Measurements from ENCODE around the gene MACROD2.
"Not testable (repeated sequence)": the region's sequence is repeated elsewhere in the genome, so short reads cannot be mapped to it uniquely, and the experiment has no call there.

Gene MACROD2

DNA sequence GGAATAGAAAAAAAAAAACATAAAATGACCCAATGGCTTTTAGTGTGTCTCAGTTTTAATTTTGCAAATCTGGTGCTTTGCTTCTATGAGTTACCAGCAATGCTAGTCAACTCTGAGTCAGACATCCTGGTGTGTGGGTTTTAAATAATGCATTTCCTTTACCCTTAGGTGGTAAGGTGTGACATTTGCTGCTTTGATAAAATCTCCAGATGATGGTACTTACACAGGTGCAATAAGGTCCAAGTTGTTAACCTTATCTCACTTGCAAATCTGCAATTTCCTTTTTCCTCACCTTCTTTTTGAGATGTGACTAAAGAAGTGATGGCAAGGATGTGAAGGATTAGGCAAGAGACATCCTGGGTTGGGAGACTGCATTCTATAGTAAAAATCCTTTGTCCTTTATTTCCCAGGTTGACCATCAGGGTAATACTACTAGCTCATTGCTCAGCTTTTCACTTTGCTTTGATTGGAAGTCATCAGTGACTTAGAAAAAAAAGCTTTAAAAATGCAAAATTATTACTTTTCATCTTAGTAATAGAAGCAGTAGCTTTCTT lies 1160.6 kb downstream of the MACROD2 start:
- no peak for DNase-seq

DNA sequence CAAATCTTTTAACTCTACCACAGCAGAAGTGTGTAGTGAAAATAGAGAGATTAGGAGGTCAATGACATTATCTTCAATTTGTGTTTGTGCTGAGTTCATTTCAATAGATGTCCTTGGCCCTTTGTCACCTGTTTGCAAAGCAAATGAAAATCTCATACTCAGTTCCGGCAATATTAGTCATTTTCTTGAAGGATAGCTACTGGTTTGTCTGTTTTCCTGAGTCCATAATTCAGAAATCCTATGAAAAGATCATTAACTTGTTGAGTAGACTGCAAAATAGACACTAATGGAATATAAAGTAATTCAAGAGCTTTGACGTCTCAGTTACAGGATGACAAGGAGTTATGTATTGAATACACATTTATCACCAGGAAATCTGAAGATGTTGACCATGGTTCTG lies 1163.2 kb downstream of the MACROD2 start:
- no peak for DNase-seq

DNA sequence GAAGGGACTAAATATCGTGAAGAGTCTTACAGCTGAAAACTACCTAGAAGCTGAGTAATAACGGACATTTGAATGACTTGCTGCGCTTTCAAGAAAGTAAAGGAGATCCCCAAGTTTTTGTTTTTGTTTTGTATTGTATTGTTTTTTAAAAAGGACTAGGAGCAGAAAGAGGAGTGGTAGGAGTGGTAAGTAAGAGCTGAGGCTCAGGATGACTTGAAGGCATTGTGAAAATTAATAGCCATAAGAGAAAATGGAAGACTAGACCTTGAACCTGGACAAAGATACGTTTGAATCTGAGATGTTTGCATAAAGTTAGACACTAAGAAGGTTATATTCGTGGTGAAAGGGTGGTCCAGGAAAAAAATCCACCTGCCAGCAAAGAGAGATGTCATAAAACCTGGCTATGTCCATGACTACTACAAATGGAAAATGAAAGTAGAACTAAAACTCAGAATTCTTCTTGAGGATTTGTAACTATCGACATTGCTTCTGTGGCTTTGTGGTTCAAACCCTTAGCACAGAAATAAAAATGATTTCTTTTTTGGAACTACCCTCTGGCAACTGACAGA lies 1166.8 kb downstream of the MACROD2 start:
- DNase-seq: no peak

DNA sequence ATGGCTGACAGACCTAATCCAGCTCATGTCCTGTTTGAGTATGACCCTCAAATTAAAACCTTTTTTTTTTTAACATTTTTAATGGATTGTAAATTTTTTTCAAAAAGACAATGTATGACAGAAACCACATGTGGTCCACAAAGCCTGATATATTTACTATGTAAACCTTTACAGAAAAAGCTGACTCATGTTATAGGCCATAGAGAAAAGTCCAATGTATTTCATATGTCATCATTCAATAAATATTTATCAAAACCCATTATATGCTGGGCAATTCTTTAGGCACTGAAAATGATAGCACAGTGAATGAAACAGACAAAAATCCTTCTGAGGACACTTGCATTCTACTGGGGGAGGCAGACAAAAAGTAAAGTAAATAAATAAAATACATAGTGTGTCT lies 1168.3 kb downstream of the MACROD2 start:
- no peak for DNase-seq

DNA sequence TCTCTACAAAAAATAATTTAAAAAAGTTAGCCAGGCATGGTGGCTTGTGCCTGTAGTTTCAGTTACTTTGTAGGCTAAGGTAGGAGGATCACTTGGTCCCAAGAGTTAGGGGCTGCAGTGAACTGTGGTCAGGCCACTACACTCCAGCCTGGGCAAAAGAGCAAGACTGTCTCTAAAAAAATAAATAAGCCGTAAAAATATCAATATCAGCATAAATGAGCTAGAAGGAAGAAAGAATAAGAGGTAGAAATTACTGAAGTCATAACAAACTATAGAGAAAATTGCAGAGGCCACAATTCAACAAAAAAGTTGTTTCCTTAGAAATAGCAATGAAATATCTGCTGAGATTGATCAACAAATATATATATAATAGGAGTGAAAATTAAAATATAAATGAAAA lies 1169.4 kb downstream of the MACROD2 start:
- DNase-seq: no peak

DNA sequence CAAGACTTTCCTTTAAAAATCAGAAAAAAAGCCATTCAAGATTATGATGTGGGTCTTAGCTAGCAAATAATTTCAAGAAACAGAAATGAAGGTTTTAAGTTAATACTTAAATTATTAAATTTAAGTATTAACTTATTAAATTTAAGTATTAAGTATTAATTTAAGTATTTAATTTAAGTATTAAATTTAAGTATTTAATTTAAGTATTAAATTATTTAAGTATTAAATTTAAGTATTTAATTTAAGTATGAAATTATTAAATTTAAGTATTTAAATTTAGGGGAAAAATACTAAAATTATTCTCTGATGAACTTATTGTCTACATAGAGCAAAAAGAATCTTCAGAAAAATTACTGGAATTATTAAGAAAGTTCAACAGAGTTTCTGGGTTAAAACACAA lies 1171.4 kb downstream of the MACROD2 start:
- no peak for DNase-seq

DNA sequence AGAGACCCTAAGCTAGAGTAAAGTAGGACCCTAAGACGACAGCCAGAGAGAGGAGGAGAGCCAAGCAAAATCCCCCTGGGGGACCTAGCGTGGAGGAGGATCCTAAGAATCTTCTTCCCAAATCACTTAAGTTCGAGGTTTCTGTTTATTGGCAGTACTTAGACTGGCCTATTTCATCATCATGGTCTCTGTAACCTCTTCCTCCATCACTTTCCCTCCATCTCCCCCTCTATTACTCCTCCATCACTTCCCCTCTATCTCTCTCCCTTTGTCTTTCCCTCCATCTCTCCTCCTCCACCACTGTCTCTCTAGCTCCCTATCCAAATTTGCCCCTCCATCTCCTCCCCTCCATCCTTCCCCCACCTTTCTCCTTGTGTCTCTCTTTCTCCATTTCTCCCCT lies 1175.7 kb downstream of the MACROD2 start:
- no peak for DNase-seq

DNA sequence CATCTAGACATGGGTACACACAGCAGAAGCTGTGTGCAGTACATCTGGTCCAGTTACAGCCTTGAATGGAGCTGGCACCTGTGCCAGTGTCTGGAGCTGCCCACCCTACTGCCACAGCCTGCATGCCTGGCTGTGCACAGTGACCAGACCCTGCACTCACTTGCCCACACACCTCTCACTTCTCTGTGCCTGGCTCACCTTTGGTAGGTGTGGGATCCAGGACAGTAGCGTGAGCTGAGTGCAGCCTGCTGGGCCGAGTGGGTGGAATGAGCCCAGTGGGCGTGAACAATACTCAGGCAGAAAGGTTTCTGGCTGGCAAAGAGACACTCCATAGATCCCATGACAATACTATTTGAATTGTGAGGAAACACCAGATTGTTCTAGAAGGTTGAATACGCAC lies 1181.6 kb downstream of the MACROD2 start:
- no peak for DNase-seq

DNA sequence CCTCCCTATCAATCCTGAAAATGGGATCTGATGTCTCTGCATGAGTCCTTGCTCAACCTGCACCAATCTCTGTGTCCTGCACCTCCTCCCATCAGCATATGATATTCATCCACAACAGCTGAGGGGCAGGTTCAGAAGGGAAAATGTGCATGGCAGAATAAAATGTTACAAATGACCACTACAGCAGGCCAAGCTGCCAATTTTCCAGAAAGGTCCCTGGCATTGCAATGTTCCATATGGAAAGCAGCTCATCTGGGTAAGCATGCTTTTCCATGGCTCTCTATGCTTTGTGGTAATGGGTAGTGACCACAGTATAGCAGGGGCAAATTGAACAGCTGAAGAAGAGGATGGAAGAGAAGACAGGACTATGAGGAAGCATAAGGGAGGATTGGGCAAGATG lies 1183.3 kb downstream of the MACROD2 start:
- no peak for DNase-seq

DNA sequence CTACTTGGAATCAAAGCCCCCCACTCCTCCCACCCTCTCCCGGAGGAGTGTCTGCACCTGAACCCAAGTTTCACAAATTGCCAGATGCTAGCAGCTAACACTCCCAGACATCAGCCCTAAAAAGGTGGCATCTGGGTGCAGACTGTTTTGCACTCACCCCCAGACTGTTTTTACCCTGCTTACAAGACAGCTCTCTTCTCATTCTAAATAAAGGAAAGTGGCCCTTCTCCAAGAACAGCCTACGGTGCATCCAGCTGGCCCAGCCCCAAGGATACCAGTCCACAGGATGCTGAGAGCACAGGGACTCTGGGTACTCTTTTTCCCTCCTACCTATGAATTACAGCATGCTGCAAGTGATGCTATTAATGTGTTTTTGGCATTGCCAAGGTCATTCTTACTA lies 1184.1 kb downstream of the MACROD2 start:
- DNase-seq: no peak

DNA sequence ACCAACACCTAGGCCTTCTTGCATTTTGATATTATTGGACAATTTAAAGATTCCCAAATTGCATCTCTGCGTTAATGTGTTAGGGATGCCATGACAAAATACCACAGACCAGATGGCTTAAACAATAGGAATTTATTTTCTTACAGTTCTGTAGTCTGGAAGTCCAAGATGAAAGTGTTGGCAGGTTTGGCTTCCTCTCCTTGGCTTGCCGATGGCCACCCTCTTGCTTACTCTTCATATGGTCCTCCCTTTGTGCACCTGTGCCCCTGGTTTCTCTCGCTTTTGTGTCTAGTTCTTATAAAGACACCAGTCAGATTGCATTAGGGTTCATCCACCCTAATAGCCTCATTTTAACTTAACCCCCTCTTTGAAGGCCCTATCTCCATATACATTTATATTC lies 1184.5 kb downstream of the MACROD2 start:
- no peak for DNase-seq

DNA sequence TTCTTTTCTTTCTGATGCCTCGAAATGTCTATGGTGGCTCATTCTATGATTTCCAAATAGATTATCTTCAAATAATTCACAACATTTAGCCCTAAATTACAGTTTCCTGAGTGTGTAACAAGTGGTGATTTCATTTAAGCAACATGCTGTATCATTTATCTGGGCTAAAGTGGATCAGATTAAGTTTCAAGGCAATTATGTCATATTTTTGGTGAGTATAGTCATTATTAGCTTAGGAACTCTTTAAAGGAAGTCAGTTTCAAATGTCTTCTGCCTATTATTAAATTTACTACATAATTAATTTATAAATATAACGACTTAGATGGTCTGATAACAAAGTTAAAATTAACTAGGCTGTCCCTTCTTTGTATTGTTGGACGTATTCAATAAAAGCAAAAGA lies 1190.0 kb downstream of the MACROD2 start:
- DNase-seq: no peak

DNA sequence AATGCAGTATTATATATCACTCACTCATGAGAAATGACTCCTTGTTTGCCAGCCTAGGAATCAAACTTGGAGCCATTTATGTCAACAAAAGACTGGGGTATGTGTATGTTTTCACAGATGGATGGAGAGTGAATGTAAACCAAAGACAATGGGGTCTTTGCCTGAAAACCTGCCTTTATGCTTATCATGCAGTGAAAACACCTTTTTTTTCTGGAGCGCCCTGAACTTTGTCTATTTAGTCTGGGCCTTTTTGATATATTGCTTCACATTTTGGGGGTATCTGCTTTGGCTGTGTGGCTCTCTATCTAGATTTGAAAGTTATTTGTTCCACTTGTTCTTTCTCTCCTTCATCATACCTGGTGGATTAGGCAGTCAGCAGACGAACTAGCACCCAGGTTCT lies 1190.6 kb downstream of the MACROD2 start:
- no peak for DNase-seq

DNA sequence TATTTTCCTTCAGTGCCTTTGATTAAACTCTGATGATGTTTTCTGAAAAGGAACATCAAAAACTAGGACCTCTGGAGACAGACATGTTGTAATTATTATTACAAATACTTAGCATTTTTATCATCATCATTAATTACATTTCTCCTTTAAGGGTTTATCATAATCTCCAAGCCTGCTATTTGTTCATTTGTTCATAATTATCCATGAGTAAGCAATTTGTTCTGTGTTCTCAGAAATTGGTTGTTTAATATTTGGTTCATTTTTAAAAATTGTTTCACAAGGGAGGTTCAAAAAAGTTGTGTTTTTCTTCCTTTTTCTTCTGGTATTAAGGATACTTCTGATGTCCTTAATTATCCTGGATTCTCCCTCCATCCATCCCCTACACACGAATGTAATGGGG lies 1192.3 kb downstream of the MACROD2 start:
- no peak for DNase-seq

DNA sequence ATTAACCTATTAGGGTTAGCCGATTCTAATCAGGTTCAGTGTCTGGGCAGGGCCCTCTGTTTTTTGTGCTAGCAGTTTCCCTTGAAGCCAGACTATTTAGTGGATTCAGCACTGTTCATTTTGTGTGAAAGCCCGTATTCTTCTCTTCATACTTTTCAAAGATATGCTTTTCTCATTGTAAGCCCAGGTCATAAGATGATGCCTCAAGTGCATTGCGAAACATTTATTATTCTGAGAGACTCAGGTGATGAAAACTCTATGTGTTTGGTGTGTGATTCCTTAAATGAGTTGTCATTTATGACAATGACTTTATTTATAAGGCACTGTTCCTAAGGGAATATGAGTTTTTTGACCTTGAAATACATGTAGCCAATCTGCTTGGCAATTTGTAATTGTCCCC lies 1193.1 kb downstream of the MACROD2 start:
- DNase-seq: no peak

DNA sequence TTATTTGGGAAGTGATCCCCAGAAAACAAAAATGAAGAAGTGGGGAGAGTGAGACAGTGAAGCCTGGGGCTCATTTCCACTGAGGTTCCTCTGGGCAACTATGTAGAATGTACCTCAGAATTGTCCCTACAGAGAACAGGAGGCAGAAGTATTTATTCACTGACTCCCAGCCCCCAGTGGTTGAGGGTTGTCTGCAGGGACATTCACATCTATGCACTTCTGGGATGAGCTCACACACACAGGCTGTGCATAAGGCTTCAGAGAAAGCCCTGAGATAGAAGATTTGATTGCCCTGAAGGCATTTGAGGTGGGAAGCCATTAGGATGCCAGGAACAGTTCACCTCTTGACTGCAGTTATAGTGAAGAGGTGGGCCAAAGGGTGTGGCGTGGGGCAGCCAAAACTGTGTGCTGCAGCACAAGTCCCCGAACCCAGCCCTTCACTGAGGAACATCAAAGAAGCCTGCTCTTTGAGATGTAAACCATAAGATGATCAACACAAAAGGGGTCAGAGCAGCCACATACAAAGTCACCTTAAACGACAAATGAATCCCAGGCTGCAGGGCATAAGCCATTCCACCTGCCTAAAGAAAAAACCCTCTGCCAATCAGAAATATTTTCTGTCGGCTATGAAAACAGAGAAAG lies 1195.9 kb downstream of the MACROD2 start:
- DNase-seq: no peak

DNA sequence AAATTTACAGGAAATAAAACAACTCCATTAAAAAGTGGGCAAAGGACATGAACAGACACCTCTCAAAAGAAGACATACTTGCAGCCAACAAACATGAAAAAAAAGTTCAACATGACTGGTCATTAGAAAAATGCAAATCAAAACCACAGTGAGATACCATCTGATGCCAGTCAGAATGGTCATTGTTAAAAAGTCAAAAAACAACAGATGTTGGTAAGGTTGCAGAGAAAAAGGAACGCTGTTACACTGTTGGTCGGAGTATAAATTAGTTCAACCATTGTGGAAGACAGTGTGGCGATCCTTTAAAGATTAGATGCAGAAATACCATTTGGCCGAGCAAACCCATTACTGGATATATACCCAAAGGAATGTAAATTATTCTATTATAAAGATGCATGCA lies 1200.1 kb downstream of the MACROD2 start:
- DNase-seq: no peak

DNA sequence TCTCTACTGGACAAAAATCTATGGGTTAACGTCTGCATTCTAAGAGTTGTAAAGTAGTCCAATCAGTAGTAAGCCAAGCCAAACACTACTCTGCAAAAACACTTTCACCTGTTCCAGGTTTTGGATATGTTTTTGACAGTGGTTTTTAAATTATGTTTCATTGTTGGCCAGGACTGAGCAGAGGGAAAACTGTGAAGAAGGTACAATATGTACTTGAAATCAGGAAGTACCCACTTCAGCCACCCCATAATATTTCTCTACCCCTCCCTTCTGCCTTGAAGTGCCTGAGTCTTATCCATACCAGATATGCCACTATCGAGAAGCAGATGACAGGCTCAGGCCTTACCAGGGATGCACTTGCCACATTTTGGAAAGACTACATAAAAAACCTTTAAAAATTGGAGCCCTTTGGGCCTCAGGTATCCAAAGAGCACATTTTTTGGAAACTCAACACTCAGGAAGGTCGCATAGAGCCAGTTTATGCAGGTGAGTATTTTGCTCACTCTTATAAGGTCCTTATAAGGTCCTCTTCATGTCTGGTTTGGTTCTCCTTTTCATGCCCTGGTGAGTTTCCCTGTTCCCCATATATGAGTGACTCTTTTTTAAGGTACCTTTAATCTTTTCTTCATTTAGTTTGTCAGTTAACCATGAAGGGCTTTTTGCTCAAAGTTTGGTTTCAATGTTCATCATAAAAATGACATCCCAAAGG lies 1201.4 kb downstream of the MACROD2 start:
- no peak for DNase-seq

DNA sequence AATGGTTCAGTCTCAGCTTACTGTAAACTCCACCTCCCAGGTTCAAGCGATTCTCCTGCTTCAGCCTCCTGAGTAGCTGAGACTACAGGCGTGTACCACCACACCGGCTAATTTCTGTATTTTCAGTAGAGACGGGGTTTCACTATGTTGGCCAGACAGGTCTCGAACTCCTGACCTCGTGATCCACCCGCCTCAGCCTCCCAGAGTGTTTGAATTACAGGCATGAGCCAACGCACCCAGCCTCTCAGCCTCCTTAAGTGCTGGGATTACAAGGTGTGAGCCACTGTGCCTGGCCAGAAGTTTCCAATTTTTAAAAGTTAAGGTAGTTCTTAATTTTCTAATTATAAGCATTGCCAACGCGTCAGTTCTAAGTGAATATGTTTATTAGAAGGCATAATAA lies 1202.7 kb downstream of the MACROD2 start:
- DNase-seq: not testable (repeated sequence)

DNA sequence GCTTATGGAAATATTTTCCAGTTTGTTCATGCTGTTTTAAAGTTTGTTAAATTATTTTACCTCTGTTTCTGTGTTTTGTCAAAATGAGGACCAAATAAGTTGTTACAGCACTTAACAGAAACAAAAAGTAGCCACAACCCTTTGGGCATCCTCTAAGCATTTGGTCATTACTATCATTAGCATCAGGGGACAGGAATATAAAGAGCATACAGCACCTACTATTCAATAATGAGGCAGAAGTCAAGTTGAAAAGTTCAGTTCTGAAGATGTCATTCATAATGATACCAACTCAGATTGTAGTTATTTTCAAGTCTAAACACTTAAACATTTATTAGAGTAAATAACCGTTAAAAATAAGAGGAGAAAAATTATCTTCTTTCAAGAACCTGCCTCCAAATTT lies 1204.4 kb downstream of the MACROD2 start:
- DNase-seq: no peak

DNA sequence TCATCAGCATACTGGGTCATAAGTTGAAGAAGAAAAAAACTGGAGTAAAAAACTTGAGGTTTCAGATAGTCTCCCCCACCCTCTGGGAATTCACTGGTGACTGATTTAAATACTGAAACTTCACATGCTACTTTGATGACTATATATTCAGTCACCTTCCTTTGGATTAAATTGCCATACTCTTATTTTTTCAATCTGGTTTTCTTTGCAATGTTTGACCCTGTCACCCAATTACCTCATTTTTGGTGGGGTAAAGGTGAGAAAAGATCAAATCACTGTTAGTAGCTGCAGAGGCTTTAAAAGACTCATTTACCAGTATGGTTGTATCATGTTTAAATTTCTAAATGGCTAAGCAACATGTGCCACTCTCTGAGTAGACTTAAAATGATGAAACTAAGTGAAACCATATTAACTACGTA lies 1204.8 kb downstream of the MACROD2 start:
- no peak for DNase-seq

DNA sequence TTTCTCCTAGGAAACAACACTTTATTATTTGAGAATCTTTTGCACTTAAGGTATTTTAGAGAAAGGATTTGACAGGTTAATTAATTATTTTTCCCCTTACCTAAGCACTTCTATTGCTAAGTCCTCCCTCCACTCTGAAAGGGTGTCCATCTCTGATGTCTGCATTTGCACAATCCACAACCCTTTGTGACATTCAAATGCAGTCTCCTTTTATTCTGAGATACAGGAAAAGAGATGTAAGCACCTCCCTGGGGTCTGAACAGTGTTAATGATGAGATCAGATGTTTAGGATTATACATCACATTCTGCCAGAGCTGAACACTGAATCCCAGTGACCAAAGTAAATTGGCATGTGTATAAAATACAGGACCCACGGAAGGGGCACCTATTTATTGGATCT lies 1206.3 kb downstream of the MACROD2 start:
- DNase-seq: no peak

DNA sequence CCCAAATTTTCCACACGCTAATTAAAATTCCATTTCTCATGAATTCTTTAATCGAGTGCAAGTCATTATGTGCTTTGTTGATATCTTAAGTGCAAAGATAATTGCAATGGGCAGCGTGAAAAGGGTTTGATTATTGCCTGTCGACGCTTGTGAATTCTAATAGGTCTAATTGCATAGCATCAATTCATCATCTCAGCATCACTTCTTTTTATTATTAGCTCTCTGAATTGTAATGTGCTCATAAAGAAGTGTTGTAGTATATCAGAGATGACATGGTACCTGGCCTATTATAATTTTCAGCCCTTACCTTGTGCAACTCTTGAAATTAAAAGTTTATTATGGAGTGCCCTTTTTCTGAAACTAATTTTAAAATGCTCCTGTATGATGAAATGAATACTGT lies 1208.9 kb downstream of the MACROD2 start:
- DNase-seq: no peak

DNA sequence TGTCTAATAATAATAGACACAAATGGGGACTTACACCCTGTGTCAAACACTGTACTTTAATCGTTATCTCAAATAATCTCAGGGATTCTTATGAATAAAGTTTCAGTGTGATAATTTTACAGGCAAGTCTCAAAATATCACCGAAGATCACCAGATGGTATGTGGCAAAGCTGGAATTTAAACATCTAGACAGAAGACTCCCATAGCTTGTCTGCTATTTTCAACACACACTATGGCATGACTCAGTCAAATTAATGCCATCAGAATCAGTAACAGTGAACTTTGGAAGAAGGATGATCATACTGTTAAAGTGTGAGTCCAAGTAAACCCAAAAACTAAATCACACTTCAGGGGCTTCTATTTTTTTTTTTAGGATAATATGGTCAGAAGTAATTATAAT lies 1209.7 kb downstream of the MACROD2 start:
- DNase-seq: no peak

Measured in CD4-positive, alpha-beta T cell treated with Interleukin-4 for 4 hours (primary cell).